Measurements from ENCODE around the gene FAM110A.
"Not testable (repeated sequence)": the region's sequence is repeated elsewhere in the genome, so short reads cannot be mapped to it uniquely, and the experiment has no call there.

FAM110A gene

GRCh38 chr20:877814-878213 lies 44.3 kb downstream of the FAM110A start:
- DNase-seq, result no peak

- no peak for DNase-seq
These were observed 45.2 kb downstream of the FAM110A start for GRCh38 chr20:878511-879307.

- DNase-seq, result no peak
These were observed 46.1 kb downstream of the FAM110A start for GRCh38 chr20:879626-880025.

GRCh38 chr20:881051-881782 lies 47.7 kb downstream of the FAM110A start:
- DNase-seq, result no peak

- no peak for DNase-seq
These were observed 48.2 kb downstream of the FAM110A start for GRCh38 chr20:881783-882144.

- DNase-seq, result no peak
These were observed 51.8 kb downstream of the FAM110A start for GRCh38 chr20:884983-885952.

- DNase-seq, result no peak
These were observed 53.6 kb downstream of the FAM110A start for GRCh38 chr20:887137-887536.

- DNase-seq, result no peak
These were observed 54.5 kb downstream of the FAM110A start for GRCh38 chr20:888057-888456.

GRCh38 chr20:889106-889505 lies 55.6 kb downstream of the FAM110A start:
- DNase-seq, result no peak

- DNase-seq, result no peak
These were observed 56.5 kb downstream of the FAM110A start for GRCh38 chr20:889932-890463.

- no peak for DNase-seq
These were observed 57.1 kb downstream of the FAM110A start for GRCh38 chr20:890666-891057.

- no peak for DNase-seq
These were observed 57.7 kb downstream of the FAM110A start for GRCh38 chr20:891058-891705.

- no peak for DNase-seq
These were observed 58.2 kb downstream of the FAM110A start for GRCh38 chr20:891706-892080.

GRCh38 chr20:892371-892770 lies 58.9 kb downstream of the FAM110A start:
- DNase-seq, result not testable (repeated sequence)
